Peyer's patch (tissue), 4 donors: ENCODE results near the gene HECTD4. TPM values are rescaled to one million over a fixed set of nuclear protein-coding genes. Genes with fewer than 3 reads are reported as not detected.

Experiments
- DNase-seq, 3 donors: peaks; one replicate each; pipeline ENCODE4 v3.0.0-alpha.2; 2017 to 2019
- H3K27ac ChIP-seq, 4 donors: fragments of 200-600 bp; sonication (generic); one replicate each; pipeline ENCODE4 v1.5.1; 2016 to 2019
- H3K27me3 ChIP-seq, 2 donors: fragments of 200-600 bp; sonication (generic); one replicate each; pipeline ENCODE4 v1.5.1; 2019
- H3K36me3 ChIP-seq, 3 donors: fragments of 200-600 bp; sonication (generic); one replicate each; pipeline ENCODE4 v1.5.1; 2016 to 2019
- H3K4me1 ChIP-seq, 4 donors: fragments of 200-600 bp; sonication (generic); one replicate each; pipeline ENCODE4 v1.5.1; 2016 to 2019
- H3K4me3 ChIP-seq, 4 donors: fragments of 200-600 bp; sonication (generic); 1 replicate in 3 of 4; 2 replicates in 1 of 4; pipeline ENCODE4 v1.5.1; 2016 to 2019; ENCODE audit warnings: mild to moderate bottlenecking in 1 of 4
- H3K9me3 ChIP-seq, 4 donors: fragments of 200-600 bp; sonication (generic); one replicate each; pipeline ENCODE4 v1.5.1; 2016 to 2019; ENCODE audit warnings: mild to moderate bottlenecking in 1 of 4
- POLR2A ChIP-seq, 2 donors: fragments of 450-650 bp; IDR thresholded peaks; one replicate each; pipeline ENCODE4 v1.5.1; 2017; ENCODE audit warnings: antibody characterized with exemption in 2 of 2, mild to moderate bottlenecking in 2 of 2, moderate library complexity in 2 of 2
- total RNA-seq, 4 donors: library from RNA; depleted of rRNA; stranded (reverse); fragments of >200 nt; gene quantifications; one replicate each; pipeline ENCODE4 v1.1.0, GENCODE V29; 2016
- TF ChIP-seq, protein P1 (sequence below), 6 experiments: fragments of 450-650 bp in 4 of 6; fragments of 200-600 bp in 2 of 6; sonication (generic) in 1 of 6; IDR thresholded peaks; one replicate each; pipeline ENCODE4 v1.5.1; 2017 to 2019; ENCODE audit warnings: antibody characterized with exemption in 6 of 6, mild to moderate bottlenecking in 3 of 6, moderate library complexity in 1 of 6

HECTD4 gene
- total RNA-seq, 4 donors from 2014 or later, result 49.9 to 118 (median 87.3) TPM

DNA sequence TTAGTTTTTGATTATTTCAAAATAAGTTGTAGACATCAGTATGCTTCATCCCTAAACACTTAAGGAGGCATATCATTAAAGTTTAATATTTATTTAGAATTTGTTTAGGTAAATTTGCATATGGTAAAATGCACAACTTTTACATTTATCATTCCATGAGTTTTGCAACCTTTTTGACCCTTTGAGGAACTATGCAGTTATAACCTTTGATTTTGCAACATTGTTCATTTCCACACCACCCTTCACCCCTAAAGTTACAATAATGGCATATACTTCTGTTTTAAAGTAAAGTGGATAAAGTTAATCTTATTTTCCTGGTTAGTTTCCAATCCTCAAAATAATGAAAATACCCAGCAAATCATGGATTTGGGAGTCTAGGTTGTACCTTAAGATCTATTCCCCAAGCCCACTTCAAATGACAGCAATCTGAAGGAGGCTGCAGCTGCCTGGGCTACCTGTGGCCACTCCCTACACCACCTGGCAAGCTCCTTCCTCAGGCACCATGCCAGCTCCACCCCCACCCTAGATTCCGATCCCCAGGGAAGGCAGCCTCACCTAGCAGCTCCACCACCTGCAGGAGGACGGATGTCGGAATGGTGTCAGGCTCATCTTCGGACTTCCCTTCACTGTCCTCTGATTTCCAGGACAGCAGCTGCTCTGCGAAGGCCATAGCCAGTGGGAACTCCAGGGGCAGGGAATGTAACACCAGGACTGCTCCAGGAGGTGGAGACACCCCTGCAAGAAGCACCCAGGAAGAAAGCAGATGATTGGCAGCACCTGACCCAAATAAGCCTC, 191.8 kb downstream of the HECTD4 start:
- Histone ChIP-seq H3K36me3 (peaks cover 0 to 77% (median 0%) of the 10 kb centered on the region in 3 donors), H3K27ac (no peak overlapping the region), H3K4me1 (no peaks in the 10 kb centered on the region), H3K27me3 (no peaks in the 10 kb centered on the region), H3K4me3 (no peak overlapping the region), H3K9me3 (no peaks in the 10 kb centered on the region)
- peak in 2 of 3 donors; percentile 58 to 77 for DNase-seq
- no peak for TF ChIP-seq POLR2A (IDR thresholded peaks at IDR 0.05)
- TF ChIP-seq, protein P1, sequence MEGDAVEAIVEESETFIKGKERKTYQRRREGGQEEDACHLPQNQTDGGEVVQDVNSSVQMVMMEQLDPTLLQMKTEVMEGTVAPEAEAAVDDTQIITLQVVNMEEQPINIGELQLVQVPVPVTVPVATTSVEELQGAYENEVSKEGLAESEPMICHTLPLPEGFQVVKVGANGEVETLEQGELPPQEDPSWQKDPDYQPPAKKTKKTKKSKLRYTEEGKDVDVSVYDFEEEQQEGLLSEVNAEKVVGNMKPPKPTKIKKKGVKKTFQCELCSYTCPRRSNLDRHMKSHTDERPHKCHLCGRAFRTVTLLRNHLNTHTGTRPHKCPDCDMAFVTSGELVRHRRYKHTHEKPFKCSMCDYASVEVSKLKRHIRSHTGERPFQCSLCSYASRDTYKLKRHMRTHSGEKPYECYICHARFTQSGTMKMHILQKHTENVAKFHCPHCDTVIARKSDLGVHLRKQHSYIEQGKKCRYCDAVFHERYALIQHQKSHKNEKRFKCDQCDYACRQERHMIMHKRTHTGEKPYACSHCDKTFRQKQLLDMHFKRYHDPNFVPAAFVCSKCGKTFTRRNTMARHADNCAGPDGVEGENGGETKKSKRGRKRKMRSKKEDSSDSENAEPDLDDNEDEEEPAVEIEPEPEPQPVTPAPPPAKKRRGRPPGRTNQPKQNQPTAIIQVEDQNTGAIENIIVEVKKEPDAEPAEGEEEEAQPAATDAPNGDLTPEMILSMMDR (IDR thresholded peaks at IDR 0.05), result peak in 1 of 6 experiments; percentile 7

DNA sequence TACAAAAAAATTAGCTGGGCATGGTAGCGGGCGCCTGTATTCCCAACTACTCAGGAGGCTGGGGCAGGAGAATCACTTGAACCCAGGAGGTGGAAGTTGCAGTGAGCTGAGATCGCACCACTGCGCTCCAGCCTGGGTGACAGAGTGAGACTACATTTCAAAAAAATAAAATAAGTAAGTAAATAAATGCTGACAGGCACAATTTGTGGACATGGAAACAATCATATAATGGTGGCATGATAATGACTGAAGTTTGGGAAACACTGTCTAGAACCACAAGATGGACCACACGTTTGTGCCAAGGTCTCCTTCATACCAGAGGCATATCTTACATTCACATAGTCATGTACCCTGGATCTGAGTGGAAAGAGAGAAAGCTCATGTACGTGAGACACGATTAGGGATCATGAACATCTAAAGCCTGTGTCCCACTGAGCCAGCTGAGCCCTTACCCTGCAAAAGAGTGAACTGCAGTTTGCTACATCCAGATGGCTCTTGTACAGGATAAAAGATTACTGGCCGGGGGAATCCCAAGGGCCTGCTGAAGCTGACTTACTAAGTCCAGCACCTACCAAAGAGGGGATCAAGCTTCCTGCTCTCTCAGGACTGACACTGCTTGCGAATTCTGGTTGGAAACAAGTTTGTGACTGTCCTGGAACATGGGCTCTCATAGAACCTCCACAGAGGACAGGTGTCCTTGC, 194.0 kb downstream of the HECTD4 start:
- peaks cover 0 to 77% (median 0%) of the 10 kb centered on the region in 3 donors for H3K36me3 ChIP-seq
- TF ChIP-seq POLR2A (IDR thresholded peaks at IDR 0.05), result no peak
- TF ChIP-seq, protein P1 (IDR thresholded peaks at IDR 0.05), result no peak
- no peak overlapping the region for H3K27ac ChIP-seq
- H3K4me3 ChIP-seq, result no peak overlapping the region
- no peaks in the 10 kb centered on the region for H3K4me1 ChIP-seq
- no peaks in the 10 kb centered on the region for H3K9me3 ChIP-seq
- H3K27me3 ChIP-seq, result no peaks in the 10 kb centered on the region
- no peak for DNase-seq

DNA sequence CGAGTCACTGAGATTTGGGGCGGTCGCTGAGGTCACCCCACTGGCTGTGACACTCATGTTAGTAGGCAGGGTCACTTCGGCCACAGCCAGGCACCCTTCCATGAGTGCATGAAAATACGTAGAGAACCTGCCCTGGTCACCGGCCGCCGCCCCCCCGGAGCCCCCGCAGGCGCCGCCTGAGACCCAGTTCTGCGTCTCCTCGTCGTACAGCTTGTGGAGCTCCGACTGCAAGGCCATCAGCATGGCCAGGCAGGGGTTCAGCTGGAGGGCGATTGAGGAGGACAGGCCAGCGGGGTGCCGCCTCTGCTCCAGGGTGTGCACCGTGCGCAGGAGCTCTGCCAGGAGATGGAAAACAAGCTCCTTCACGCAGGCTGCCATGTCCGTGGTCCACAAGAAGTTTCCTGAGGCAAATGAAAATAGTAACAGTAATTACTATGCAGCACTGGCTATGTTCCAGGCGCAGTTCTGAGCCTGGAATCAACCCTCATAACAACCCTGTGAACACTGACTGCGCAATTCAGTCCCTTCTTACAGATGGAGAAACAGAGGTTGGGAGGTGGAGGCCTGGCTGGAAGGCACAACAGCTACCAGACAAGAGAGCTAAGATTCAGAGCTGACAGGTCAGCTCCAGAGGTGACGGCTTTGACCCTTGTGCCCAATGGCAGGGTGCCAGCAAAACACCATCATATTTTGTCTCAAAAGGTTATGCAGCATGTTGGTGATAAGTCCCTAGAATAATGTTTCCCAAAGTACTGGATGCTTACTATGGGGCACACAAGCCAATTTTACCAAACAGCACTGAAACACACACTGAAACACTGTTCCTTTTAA, 196.9 kb downstream of the HECTD4 start:
- no peak for DNase-seq
- no peak overlapping the region for H3K4me3 ChIP-seq
- no peak for TF ChIP-seq POLR2A (IDR thresholded peaks at IDR 0.05)
- TF ChIP-seq, protein P1 (IDR thresholded peaks at IDR 0.05), result no peak
- no peaks in the 10 kb centered on the region for H3K4me1 ChIP-seq
- no peaks in the 10 kb centered on the region for H3K27me3 ChIP-seq
- H3K36me3 ChIP-seq, result peaks cover 0 to 69% (median 0%) of the 10 kb centered on the region in 3 donors
- no peak overlapping the region for H3K27ac ChIP-seq
- H3K9me3 ChIP-seq, result no peaks in the 10 kb centered on the region

DNA sequence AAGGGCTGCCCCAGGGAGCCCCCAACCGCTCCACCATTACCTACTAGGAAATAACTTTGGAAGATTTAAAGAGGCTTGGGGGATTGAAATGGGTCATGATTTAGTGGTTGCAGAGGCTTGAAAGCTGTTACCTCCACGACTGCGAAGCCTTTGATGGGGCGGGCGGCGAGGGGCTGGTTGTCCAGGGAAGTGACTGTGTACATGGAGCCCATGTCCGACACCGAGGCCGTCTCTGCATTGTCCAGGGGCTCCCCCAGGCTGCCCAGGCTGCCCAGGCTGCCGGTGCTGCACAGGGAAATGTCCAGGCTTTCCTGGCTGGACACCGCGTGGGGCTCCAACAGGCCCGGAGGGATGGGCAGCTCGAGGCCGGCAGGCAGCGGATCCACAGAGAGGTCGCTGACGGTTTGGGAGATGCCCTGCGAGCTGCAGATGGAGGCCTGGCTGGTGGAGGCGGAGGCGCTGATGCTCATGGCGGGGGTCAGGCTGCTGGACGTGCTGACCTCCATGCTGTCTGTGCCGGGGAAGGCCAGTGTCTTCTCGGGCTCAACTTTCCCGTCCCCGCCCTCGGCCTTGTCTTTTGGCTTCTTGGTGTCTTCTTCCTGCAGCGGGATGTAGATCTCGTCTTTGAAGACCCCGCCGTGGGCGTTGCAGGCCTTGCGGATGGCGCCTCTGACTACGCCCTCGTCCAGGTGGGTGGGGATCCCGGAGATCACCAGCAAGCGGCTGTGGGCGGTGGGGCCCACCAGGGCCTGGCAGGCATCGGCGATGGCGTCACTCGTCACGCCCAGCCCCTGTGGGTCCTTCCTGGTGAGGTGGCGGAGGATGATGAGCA, 198.0 kb downstream of the HECTD4 start:
- Histone ChIP-seq H3K9me3 (no peaks in the 10 kb centered on the region), H3K4me1 (no peaks in the 10 kb centered on the region), H3K27me3 (no peaks in the 10 kb centered on the region), H3K36me3 (peaks cover 0 to 70% (median 0%) of the 10 kb centered on the region in 3 donors), H3K27ac (no peak overlapping the region), H3K4me3 (no peak overlapping the region)
- DNase-seq, result no peak
- TF ChIP-seq POLR2A (IDR thresholded peaks at IDR 0.05), result no peak

DNA sequence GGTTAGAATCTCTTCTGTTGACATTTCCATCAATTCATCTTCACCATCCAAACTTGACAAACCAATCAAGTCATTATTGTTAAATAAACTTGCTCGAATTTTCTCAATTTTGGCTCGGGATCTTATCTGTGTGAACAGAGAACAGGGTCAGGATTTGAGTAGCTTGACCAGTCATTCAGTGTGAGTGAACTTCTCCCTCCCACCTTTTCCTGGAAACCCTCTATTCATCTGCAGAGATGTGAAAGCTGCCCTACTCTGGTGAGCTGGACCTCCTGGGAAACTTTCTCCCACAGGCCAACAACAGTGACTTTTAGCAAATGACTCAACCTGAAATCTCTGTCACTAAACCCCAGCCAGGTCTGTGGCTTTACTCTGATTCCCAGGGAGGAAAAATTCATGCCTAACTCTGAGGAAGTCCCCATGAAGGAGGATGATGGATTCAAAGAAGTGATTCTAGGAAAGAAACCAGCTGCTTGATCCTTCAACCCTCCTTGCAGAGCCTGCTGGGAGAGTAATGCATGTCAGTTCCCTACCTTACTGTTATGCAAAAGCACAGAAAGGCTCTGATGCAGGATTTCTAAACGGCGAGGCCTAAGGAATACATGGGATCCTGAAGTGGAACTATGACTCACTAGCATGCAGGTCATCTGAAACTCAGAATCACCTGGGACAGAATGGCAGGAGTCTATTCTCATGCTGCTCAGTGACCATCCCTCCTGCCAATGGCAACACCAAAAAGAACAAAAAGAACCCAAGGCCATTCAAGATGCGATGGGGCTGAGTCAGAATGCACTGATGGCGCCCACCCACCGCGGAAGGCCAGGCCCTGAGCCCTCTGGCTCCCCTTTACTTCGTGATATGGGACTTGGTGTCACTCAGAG, 198.8 kb downstream of the HECTD4 start:
- H3K36me3 ChIP-seq, result peaks cover 0 to 72% (median 0%) of the 10 kb centered on the region in 3 donors
- H3K27ac ChIP-seq, result peak overlapping the region in 1 of 4 donors; percentile 17
- DNase-seq, result no peak

More for the DNA sequence above, 198.8 kb downstream of the HECTD4 start:
- H3K4me1 ChIP-seq, result no peaks in the 10 kb centered on the region
- H3K27me3 ChIP-seq, result no peaks in the 10 kb centered on the region
- H3K9me3 ChIP-seq, result no peaks in the 10 kb centered on the region
- H3K4me3 ChIP-seq, result no peak overlapping the region
- TF ChIP-seq POLR2A (IDR thresholded peaks at IDR 0.05), result no peak
- TF ChIP-seq, protein P1 (IDR thresholded peaks at IDR 0.05), result no peak
